ENCODE data around the gene OCLN.

- TF ChIP-seq, protein P1, sequence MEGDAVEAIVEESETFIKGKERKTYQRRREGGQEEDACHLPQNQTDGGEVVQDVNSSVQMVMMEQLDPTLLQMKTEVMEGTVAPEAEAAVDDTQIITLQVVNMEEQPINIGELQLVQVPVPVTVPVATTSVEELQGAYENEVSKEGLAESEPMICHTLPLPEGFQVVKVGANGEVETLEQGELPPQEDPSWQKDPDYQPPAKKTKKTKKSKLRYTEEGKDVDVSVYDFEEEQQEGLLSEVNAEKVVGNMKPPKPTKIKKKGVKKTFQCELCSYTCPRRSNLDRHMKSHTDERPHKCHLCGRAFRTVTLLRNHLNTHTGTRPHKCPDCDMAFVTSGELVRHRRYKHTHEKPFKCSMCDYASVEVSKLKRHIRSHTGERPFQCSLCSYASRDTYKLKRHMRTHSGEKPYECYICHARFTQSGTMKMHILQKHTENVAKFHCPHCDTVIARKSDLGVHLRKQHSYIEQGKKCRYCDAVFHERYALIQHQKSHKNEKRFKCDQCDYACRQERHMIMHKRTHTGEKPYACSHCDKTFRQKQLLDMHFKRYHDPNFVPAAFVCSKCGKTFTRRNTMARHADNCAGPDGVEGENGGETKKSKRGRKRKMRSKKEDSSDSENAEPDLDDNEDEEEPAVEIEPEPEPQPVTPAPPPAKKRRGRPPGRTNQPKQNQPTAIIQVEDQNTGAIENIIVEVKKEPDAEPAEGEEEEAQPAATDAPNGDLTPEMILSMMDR (IDR thresholded peaks at IDR 0.05; ENCODE audit: insufficient read depth, low read length): no peak
- TF ChIP-seq, protein P2, sequence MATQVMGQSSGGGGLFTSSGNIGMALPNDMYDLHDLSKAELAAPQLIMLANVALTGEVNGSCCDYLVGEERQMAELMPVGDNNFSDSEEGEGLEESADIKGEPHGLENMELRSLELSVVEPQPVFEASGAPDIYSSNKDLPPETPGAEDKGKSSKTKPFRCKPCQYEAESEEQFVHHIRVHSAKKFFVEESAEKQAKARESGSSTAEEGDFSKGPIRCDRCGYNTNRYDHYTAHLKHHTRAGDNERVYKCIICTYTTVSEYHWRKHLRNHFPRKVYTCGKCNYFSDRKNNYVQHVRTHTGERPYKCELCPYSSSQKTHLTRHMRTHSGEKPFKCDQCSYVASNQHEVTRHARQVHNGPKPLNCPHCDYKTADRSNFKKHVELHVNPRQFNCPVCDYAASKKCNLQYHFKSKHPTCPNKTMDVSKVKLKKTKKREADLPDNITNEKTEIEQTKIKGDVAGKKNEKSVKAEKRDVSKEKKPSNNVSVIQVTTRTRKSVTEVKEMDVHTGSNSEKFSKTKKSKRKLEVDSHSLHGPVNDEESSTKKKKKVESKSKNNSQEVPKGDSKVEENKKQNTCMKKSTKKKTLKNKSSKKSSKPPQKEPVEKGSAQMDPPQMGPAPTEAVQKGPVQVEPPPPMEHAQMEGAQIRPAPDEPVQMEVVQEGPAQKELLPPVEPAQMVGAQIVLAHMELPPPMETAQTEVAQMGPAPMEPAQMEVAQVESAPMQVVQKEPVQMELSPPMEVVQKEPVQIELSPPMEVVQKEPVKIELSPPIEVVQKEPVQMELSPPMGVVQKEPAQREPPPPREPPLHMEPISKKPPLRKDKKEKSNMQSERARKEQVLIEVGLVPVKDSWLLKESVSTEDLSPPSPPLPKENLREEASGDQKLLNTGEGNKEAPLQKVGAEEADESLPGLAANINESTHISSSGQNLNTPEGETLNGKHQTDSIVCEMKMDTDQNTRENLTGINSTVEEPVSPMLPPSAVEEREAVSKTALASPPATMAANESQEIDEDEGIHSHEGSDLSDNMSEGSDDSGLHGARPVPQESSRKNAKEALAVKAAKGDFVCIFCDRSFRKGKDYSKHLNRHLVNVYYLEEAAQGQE (IDR thresholded peaks at IDR 0.05; ENCODE audit: insufficient replicate concordance, low read depth): no peak
- TF ChIP-seq POLR2AphosphoS5 (IDR thresholded peaks at IDR 0.05; ENCODE audit: low read depth): no peak
Observed at GRCh38 chr5:69485471-69485870, 7.1 kb upstream of the OCLN start.

Measured in HL-60 (cell line).